Gastroesophageal sphincter (tissue), 3 donors: ENCODE results near the gene TYW1.
"Not testable (repeated sequence)": the region's sequence is repeated elsewhere in the genome, so short reads cannot be mapped to it uniquely, and the experiment has no call there.

Experiments used
- POLR2A ChIP-seq, 2 donors: fragments of 450-650 bp; IDR thresholded peaks; one replicate each; pipeline ENCODE4 v1.6.1; 2017; ENCODE audit warnings: antibody characterized with exemption in 2 of 2, mild to moderate bottlenecking in 2 of 2, moderate library complexity in 1 of 2
- POLR2AphosphoS5 ChIP-seq: sonication (generic); formaldehyde crosslinking; IDR thresholded peaks from one replicate; pipeline ENCODE4 v1.6.1; 2017; ENCODE audit warnings: antibody characterized with exemption
- TF ChIP-seq, protein P1 (sequence below), 4 experiments: fragments of 200-600 bp in 2 of 4; fragments of 450-650 bp in 2 of 4; sonication (generic) in 1 of 4; IDR thresholded peaks; one replicate each; pipeline ENCODE4 v1.5.1; 2017 to 2019; ENCODE audit warnings: antibody characterized with exemption in 4 of 4, mild to moderate bottlenecking in 2 of 4, moderate library complexity in 2 of 4

DNA sequence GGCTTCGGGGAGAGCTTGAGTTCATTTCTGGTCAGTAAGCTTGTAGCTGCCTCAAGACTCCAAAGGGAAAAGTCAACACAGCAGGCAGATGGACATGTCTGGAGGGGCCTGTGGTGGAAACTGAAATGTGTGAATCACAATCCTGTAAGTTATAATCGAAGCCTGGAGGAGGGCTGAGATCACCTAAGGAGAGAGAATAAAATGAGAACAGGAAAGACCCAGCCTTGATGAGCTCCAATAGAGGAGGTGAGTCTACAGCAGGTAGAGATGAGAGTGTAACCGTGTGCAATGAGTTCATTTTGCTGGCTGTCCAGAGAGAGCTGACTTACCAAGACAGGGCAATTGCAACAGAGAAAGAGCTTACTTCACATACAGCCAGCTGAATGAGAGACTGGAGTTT, 258.4 kb downstream of the TYW1 start:
- TF ChIP-seq POLR2A (IDR thresholded peaks at IDR 0.05); POLR2AphosphoS5: not testable (repeated sequence)
- TF ChIP-seq, protein P1, sequence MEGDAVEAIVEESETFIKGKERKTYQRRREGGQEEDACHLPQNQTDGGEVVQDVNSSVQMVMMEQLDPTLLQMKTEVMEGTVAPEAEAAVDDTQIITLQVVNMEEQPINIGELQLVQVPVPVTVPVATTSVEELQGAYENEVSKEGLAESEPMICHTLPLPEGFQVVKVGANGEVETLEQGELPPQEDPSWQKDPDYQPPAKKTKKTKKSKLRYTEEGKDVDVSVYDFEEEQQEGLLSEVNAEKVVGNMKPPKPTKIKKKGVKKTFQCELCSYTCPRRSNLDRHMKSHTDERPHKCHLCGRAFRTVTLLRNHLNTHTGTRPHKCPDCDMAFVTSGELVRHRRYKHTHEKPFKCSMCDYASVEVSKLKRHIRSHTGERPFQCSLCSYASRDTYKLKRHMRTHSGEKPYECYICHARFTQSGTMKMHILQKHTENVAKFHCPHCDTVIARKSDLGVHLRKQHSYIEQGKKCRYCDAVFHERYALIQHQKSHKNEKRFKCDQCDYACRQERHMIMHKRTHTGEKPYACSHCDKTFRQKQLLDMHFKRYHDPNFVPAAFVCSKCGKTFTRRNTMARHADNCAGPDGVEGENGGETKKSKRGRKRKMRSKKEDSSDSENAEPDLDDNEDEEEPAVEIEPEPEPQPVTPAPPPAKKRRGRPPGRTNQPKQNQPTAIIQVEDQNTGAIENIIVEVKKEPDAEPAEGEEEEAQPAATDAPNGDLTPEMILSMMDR (IDR thresholded peaks at IDR 0.05): not testable (repeated sequence)
